GM23338 (cell line): ENCODE data around the gene FAM163A. TPM values are rescaled to one million over a fixed set of nuclear protein-coding genes. Genes with fewer than 3 reads are reported as not detected.

Source experiments
- ATAC-seq: fragments of 200-7000 bp; cut with Tn5 transposase; 3 replicates; pipeline ENCODE4 v1.9.1; 2020
- DNase-seq: peaks from one replicate; pipeline ENCODE4 v3.0.0-alpha.2; 2015; ENCODE audit warnings: low spot score
- H2AFZ ChIP-seq: fragments of 200-600 bp; sonication (generic); 2 replicates; pipeline ENCODE4 v1.8.0; 2016; ENCODE audit warnings: antibody characterized with exemption, mild to moderate bottlenecking, moderate library complexity
- H3F3A ChIP-seq: fragments of 200-600 bp; sonication (generic); replicated peaks from 2 replicates; pipeline ENCODE4 v1.8.0; 2017; ENCODE audit warnings: antibody characterized with exemption, mixed run types, low read depth
- H3K27ac ChIP-seq: fragments of 200-600 bp; sonication (generic); 2 replicates; pipeline ENCODE4 v1.6.1; 2016; ENCODE audit warnings: low read depth
- H3K27me3 ChIP-seq: fragments of 200-600 bp; sonication (generic); 2 replicates; pipeline ENCODE4 v1.8.0; 2016; ENCODE audit warnings: mild to moderate bottlenecking, mixed run types, moderate library complexity; ENCODE audit not compliant: insufficient read depth
- H3K36me3 ChIP-seq: fragments of 200-600 bp; sonication (generic); 2 replicates; pipeline ENCODE4 v1.8.0; 2016; ENCODE audit warnings: mild to moderate bottlenecking; ENCODE audit not compliant: insufficient read depth
- H3K4me1 ChIP-seq: fragments of 200-600 bp; sonication (generic); 2 replicates; pipeline ENCODE4 v1.8.0; 2016; ENCODE audit warnings: mild to moderate bottlenecking, moderate library complexity; ENCODE audit not compliant: insufficient read depth
- H3K4me2 ChIP-seq: fragments of 200-600 bp; sonication (generic); 2 replicates; pipeline ENCODE4 v1.7.1; 2017; ENCODE audit warnings: mixed run types
- H3K4me3 ChIP-seq: fragments of 200-600 bp; sonication (generic); 2 replicates; pipeline ENCODE4 v1.6.1; 2016; ENCODE audit warnings: mixed run types
- H3K79me2 ChIP-seq: fragments of 200-600 bp; sonication (generic); replicated peaks from 2 replicates; pipeline ENCODE4 v1.8.0; 2017; ENCODE audit warnings: mild to moderate bottlenecking; ENCODE audit not compliant: insufficient read depth
- H3K9me2 ChIP-seq: fragments of 200-600 bp; sonication (generic); 2 replicates; pipeline ENCODE4 v1.8.0; 2017; ENCODE audit not compliant: insufficient read depth
- H4K20me1 ChIP-seq: fragments of 200-600 bp; sonication (generic); replicated peaks from 2 replicates; pipeline ENCODE4 v1.8.0; 2017; ENCODE audit warnings: mild to moderate bottlenecking; ENCODE audit not compliant: insufficient read depth
- H3K27ac Mint-ChIP-seq: 2 replicates; pipeline ENCODE4 v1.8.0; 2020; ENCODE audit warnings: inconsistent platforms, mild to moderate bottlenecking, moderate library complexity, mixed read lengths
- H3K27me3 Mint-ChIP-seq: 3 replicates; pipeline ENCODE4 v1.8.0; 2022; ENCODE audit warnings: low read depth, mild to moderate bottlenecking, moderate library complexity, mixed read lengths, inconsistent platforms; ENCODE audit not compliant: insufficient read depth, poor library complexity
- H3K36me3 Mint-ChIP-seq: 3 replicates; pipeline ENCODE4 v1.8.0; 2021; ENCODE audit warnings: low read depth, mild to moderate bottlenecking, inconsistent platforms, moderate library complexity, mixed read lengths
- H3K4me1 Mint-ChIP-seq: 3 replicates; pipeline ENCODE4 v1.8.0; 2020; ENCODE audit warnings: mild to moderate bottlenecking, inconsistent platforms, mixed read lengths
- H3K4me3 Mint-ChIP-seq: 3 replicates; pipeline ENCODE4 v1.8.0; 2021; ENCODE audit warnings: moderate library complexity, mild to moderate bottlenecking, inconsistent platforms, mixed read lengths
- H3K9me3 Mint-ChIP-seq: 3 replicates; pipeline ENCODE4 v1.8.0; 2020; ENCODE audit warnings: moderate library complexity, mild to moderate bottlenecking, inconsistent platforms, mixed read lengths
- CREB1 ChIP-seq: fragments of 250-450 bp; sonication (Bioruptor Pico); IDR thresholded peaks from 2 replicates; pipeline ENCODE4 v1.5.0; 2020; ENCODE audit warnings: low read depth, mild to moderate bottlenecking, moderate library complexity
- EZH2 ChIP-seq: fragments of 200-600 bp; sonication (generic); IDR thresholded peaks from one replicate; pipeline ENCODE4 v1.8.0; 2017; ENCODE audit warnings: antibody characterized with exemption, mild to moderate bottlenecking, low read depth; ENCODE audit not compliant: unreplicated experiment
- EZH2phosphoT487 ChIP-seq: fragments of 200-600 bp; sonication (generic); IDR thresholded peaks from one replicate; pipeline ENCODE4 v1.8.1; 2018; ENCODE audit warnings: antibody characterized with exemption; ENCODE audit not compliant: unreplicated experiment
- JUNB ChIP-seq: IDR thresholded peaks from one replicate; pipeline ENCODE4 v1.6.1; 2016; ENCODE audit warnings: antibody characterized with exemption; ENCODE audit not compliant: unreplicated experiment
- NANOG ChIP-seq: IDR thresholded peaks from 2 replicates; pipeline ENCODE4 v1.6.1; 2016; ENCODE audit warnings: antibody characterized with exemption, borderline replicate concordance
- POLR2AphosphoS5 ChIP-seq: IDR thresholded peaks from 2 replicates; pipeline ENCODE4 v1.6.1; 2016; ENCODE audit warnings: antibody characterized with exemption, low read depth
- STAT1 ChIP-seq: IDR thresholded peaks from one replicate; pipeline ENCODE4 v1.6.1; 2016; ENCODE audit warnings: antibody characterized with exemption; ENCODE audit not compliant: unreplicated experiment
- ZNF114 ChIP-seq: fragments of 250-450 bp; sonication (Bioruptor Pico); IDR thresholded peaks from 2 replicates; pipeline ENCODE4 v1.5.0; 2020; ENCODE audit warnings: mild to moderate bottlenecking, moderate library complexity
- ZNF331 ChIP-seq: fragments of 250-450 bp; sonication (Bioruptor Pico); IDR thresholded peaks from 2 replicates; pipeline ENCODE4 v1.5.0; 2020; ENCODE audit warnings: low read depth, mild to moderate bottlenecking, moderate library complexity
- polyA plus RNA-seq: library from polyadenylated mRNA; unstranded; fragments of >200 nt; fragmentation: Nextera tagmentation; extraction: Ambion mirVana; gene quantifications from 2 replicates; pipeline ENCODE4 v1.2.1, GENCODE V29; 2016
- total RNA-seq: library from RNA; depleted of rRNA; stranded (reverse); fragments of >200 nt; shearing (Covaris generic); gene quantifications from 2 replicates; pipeline ENCODE4 v1.2.3, GENCODE V29; 2014
- TF ChIP-seq, protein P1 (sequence below): IDR thresholded peaks from one replicate; pipeline ENCODE4 v1.6.1; 2018; ENCODE audit warnings: antibody characterized with exemption; ENCODE audit not compliant: unreplicated experiment
- TF ChIP-seq, protein P2 (sequence below), 2 experiments: fragments of 200-600 bp in 1 of 2; sonication (generic) in 1 of 2; conservative IDR thresholded peaks; 2 replicates each; pipeline versions ENCODE4 v1.5.1 to v1.6.1; 2016 to 2017; ENCODE audit warnings: antibody characterized with exemption in 2 of 2, low read depth in 2 of 2, mild to moderate bottlenecking in 2 of 2, moderate library complexity in 1 of 2
- TF ChIP-seq, protein P3 (sequence below): fragments of 250-450 bp; sonication (Bioruptor Pico); IDR thresholded peaks from 2 replicates; pipeline ENCODE4 v1.5.0; 2020; ENCODE audit warnings: mild to moderate bottlenecking, moderate library complexity
- TF ChIP-seq, protein P4 (sequence below): IDR thresholded peaks from 2 replicates; pipeline ENCODE4 v1.6.1; 2016; ENCODE audit warnings: antibody characterized with exemption

FAM163A gene
- total and polyA plus RNA-seq, 2 experiments from 2014 or later: not detected

DNA sequence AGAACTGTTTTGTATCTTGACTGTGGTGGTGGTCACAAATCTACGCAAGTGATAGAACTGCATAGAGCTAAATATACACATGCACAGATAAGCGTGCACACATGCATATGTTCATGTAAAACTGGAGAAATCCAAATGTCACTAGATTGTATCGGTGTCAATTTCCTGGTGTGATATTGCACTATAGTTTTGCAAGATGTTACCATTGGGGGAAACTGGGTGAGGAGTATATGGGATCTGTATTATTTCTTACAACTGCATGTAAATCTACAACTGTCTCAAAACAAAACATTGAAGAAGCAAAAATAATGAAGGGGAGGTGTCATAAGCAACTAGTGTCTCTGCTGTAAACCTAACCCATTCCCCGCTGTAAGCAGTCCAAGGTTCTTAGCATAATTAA lies 30.2 kb downstream of the FAM163A start:
- peaks cover 6% of the 10 kb centered on the region; the same call in 2 of the 3 replicates for H3K4me1 Mint-ChIP-seq
- H3K79me2 ChIP-seq: no peaks in the 10 kb centered on the region

More for the DNA sequence above, 30.2 kb downstream of the FAM163A start:
- 0 out of 2 replicates have a peak, but pooled peaks cover 6% of the 10 kb centered on the region for H3K9me2 ChIP-seq
- H4K20me1 ChIP-seq: no peaks in the 10 kb centered on the region
- no peak overlapping the region for H3K4me3 Mint-ChIP-seq
- no peak overlapping the region for H2AFZ ChIP-seq
- DNase-seq (no peak), ATAC-seq (no peak)
- no peaks in the 10 kb centered on the region; the same call in 2 of the 3 replicates for H3K36me3 Mint-ChIP-seq
- H3K4me2 ChIP-seq: no peak overlapping the region
- peaks cover 7% of the 10 kb centered on the region for H3K27me3 Mint-ChIP-seq
- peaks cover 4% of the 10 kb centered on the region; the same call in 2 of the 3 replicates for H3K9me3 Mint-ChIP-seq
- H3K27ac ChIP-seq: no peak overlapping the region
- no peaks in the 10 kb centered on the region for H3F3A ChIP-seq
- H3K4me1 ChIP-seq: no peaks in the 10 kb centered on the region
- no peak overlapping the region for H3K4me3 ChIP-seq
- no peaks in the 10 kb centered on the region for H3K27me3 ChIP-seq
- TF ChIP-seq CREB1 (CRISPR knock-in tag) (no peak), POLR2AphosphoS5 (no peak), STAT1 (no peak), EZH2 (no peak), EZH2phosphoT487 (no peak), JUNB (no peak), NANOG (no peak), ZNF331 (CRISPR knock-in tag) (no peak), ZNF114 (CRISPR knock-in tag) (no peak)
- TF ChIP-seq, protein P1, sequence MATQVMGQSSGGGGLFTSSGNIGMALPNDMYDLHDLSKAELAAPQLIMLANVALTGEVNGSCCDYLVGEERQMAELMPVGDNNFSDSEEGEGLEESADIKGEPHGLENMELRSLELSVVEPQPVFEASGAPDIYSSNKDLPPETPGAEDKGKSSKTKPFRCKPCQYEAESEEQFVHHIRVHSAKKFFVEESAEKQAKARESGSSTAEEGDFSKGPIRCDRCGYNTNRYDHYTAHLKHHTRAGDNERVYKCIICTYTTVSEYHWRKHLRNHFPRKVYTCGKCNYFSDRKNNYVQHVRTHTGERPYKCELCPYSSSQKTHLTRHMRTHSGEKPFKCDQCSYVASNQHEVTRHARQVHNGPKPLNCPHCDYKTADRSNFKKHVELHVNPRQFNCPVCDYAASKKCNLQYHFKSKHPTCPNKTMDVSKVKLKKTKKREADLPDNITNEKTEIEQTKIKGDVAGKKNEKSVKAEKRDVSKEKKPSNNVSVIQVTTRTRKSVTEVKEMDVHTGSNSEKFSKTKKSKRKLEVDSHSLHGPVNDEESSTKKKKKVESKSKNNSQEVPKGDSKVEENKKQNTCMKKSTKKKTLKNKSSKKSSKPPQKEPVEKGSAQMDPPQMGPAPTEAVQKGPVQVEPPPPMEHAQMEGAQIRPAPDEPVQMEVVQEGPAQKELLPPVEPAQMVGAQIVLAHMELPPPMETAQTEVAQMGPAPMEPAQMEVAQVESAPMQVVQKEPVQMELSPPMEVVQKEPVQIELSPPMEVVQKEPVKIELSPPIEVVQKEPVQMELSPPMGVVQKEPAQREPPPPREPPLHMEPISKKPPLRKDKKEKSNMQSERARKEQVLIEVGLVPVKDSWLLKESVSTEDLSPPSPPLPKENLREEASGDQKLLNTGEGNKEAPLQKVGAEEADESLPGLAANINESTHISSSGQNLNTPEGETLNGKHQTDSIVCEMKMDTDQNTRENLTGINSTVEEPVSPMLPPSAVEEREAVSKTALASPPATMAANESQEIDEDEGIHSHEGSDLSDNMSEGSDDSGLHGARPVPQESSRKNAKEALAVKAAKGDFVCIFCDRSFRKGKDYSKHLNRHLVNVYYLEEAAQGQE: no peak
- TF ChIP-seq, protein P2, sequence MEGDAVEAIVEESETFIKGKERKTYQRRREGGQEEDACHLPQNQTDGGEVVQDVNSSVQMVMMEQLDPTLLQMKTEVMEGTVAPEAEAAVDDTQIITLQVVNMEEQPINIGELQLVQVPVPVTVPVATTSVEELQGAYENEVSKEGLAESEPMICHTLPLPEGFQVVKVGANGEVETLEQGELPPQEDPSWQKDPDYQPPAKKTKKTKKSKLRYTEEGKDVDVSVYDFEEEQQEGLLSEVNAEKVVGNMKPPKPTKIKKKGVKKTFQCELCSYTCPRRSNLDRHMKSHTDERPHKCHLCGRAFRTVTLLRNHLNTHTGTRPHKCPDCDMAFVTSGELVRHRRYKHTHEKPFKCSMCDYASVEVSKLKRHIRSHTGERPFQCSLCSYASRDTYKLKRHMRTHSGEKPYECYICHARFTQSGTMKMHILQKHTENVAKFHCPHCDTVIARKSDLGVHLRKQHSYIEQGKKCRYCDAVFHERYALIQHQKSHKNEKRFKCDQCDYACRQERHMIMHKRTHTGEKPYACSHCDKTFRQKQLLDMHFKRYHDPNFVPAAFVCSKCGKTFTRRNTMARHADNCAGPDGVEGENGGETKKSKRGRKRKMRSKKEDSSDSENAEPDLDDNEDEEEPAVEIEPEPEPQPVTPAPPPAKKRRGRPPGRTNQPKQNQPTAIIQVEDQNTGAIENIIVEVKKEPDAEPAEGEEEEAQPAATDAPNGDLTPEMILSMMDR (conservative IDR thresholded peaks at IDR 0.05; ENCODE audit: low read depth in 2 of 2): no peak
- TF ChIP-seq, protein P3, sequence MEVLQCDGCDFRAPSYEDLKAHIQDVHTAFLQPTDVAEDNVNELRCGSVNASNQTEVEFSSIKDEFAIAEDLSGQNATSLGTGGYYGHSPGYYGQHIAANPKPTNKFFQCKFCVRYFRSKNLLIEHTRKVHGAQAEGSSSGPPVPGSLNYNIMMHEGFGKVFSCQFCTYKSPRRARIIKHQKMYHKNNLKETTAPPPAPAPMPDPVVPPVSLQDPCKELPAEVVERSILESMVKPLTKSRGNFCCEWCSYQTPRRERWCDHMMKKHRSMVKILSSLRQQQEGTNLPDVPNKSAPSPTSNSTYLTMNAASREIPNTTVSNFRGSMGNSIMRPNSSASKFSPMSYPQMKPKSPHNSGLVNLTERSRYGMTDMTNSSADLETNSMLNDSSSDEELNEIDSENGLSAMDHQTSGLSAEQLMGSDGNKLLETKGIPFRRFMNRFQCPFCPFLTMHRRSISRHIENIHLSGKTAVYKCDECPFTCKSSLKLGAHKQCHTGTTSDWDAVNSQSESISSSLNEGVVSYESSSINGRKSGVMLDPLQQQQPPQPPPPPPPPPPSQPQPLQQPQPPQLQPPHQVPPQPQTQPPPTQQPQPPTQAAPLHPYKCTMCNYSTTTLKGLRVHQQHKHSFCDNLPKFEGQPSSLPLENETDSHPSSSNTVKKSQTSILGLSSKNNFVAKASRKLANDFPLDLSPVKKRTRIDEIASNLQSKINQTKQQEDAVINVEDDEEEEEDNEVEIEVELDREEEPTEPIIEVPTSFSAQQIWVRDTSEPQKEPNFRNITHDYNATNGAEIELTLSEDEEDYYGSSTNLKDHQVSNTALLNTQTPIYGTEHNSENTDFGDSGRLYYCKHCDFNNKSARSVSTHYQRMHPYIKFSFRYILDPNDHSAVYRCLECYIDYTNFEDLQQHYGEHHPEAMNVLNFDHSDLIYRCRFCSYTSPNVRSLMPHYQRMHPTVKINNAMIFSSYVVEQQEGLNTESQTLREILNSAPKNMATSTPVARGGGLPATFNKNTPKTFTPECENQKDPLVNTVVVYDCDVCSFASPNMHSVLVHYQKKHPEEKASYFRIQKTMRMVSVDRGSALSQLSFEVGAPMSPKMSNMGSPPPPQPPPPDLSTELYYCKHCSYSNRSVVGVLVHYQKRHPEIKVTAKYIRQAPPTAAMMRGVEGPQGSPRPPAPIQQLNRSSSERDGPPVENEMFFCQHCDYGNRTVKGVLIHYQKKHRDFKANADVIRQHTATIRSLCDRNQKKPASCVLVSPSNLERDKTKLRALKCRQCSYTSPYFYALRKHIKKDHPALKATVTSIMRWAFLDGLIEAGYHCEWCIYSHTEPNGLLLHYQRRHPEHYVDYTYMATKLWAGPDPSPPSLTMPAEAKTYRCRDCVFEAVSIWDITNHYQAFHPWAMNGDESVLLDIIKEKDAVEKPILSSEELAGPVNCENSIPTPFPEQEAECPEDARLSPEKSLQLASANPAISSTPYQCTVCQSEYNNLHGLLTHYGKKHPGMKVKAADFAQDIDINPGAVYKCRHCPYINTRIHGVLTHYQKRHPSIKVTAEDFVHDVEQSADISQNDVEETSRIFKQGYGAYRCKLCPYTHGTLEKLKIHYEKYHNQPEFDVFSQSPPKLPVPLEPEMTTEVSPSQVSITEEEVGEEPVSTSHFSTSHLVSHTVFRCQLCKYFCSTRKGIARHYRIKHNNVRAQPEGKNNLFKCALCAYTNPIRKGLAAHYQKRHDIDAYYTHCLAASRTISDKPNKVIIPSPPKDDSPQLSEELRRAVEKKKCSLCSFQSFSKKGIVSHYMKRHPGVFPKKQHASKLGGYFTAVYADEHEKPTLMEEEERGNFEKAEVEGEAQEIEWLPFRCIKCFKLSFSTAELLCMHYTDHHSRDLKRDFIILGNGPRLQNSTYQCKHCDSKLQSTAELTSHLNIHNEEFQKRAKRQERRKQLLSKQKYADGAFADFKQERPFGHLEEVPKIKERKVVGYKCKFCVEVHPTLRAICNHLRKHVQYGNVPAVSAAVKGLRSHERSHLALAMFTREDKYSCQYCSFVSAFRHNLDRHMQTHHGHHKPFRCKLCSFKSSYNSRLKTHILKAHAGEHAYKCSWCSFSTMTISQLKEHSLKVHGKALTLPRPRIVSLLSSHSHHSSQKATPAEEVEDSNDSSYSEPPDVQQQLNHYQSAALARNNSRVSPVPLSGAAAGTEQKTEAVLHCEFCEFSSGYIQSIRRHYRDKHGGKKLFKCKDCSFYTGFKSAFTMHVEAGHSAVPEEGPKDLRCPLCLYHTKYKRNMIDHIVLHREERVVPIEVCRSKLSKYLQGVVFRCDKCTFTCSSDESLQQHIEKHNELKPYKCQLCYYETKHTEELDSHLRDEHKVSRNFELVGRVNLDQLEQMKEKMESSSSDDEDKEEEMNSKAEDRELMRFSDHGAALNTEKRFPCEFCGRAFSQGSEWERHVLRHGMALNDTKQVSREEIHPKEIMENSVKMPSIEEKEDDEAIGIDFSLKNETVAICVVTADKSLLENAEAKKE (CRISPR knock-in tag): no peak
- TF ChIP-seq, protein P4, sequence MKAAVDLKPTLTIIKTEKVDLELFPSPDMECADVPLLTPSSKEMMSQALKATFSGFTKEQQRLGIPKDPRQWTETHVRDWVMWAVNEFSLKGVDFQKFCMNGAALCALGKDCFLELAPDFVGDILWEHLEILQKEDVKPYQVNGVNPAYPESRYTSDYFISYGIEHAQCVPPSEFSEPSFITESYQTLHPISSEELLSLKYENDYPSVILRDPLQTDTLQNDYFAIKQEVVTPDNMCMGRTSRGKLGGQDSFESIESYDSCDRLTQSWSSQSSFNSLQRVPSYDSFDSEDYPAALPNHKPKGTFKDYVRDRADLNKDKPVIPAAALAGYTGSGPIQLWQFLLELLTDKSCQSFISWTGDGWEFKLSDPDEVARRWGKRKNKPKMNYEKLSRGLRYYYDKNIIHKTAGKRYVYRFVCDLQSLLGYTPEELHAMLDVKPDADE: no peak
- no peak overlapping the region for H3K27ac Mint-ChIP-seq
- H3K36me3 ChIP-seq: no peaks in the 10 kb centered on the region
